ENCODE data around the gene IL5. TPM values are rescaled to one million over a fixed set of nuclear protein-coding genes. Genes with fewer than 3 reads are reported as not detected.
"Not testable (repeated sequence)": the region's sequence is repeated elsewhere in the genome, so short reads cannot be mapped to it uniquely, and the experiment has no call there.

The IL5 gene
- total and polyA plus RNA-seq, 2 of the 13 experiments (the other 11 are each of a cell fraction or from before 2014, with no cell fraction given), result not detected

DNA sequence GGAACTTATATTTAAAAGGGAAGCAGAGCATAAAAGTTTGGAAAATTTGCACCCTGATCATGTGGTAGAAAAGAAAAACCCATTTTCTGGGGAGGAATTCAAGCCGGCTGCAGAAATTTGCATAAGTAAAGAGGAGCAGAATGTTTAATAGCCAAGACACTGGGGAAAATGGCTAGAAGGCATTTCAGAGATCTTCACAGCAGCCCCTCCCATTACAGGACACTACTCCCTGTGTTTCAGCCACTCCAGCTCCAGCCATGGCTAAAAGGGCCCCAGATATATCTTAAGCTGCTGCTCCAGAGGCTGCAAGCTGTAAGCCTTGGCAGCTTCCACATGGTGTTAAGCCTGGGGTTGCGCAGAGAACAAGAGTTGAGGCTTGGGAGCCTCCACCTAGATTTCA, 21.2 kb upstream of the IL5 start:
- H2AFZ ChIP-seq (ENCODE audit: low read length); in situ Hi-C loops (cut with HindIII; ENCODE audit: extremely low pct_ligation_motif_present, low pct_unique_long_range_greater_than_20kb); H3K9me3 ChIP-seq (ENCODE audit: low read length); H3K4me2 ChIP-seq (ENCODE audit: low read depth, low read length); ATAC-seq; FAIRE-seq; BruUV-seq (replicated peaks); POLR2A ChIA-PET; intact Hi-C loops (cut with micrococcal nuclease; ENCODE audit: unreplicated experiment); H3K4me3 ChIP-seq (replicated peaks in 1 of 3; ENCODE audit: insufficient read depth in 1 of 3, low read depth in 2 of 3, low read length in 3 of 3); CTCF ChIA-PET (ENCODE audit: low intra/inter-chr PET ratio, low total read pairs); H3K27me3 ChIP-seq (ENCODE audit: control insufficient read depth in 1 of 2, insufficient read depth in 2 of 2, low read length in 2 of 2); DNase-seq (ENCODE audit: low spot score); H3K9ac ChIP-seq (ENCODE audit: insufficient read depth, low read depth, low read length); H4K20me1 ChIP-seq (ENCODE audit: insufficient read depth, low read length); H3K27ac ChIP-seq (ENCODE audit: extremely low read length, insufficient read depth, low read length): not testable (repeated sequence)
- H3K36me3 ChIP-seq (replicated peaks in 1 of 2; ENCODE audit: control insufficient read depth in 1 of 2, insufficient read depth in 2 of 2, low read length in 2 of 2), result peaks cover 10 to 62% of the 10 kb centered on the region in 2 experiments
- peaks cover 33% of the 10 kb centered on the region for H3K79me2 ChIP-seq (ENCODE audit: insufficient read depth, low read length)
- H3K4me1 ChIP-seq (ENCODE audit: insufficient read depth, low read length), result peaks cover 19% of the 10 kb centered on the region
- 100% methylated on average over 2 of the region's 2 CpGs for WGBS (ENCODE audit: low lambda C conversion rate)

DNA sequence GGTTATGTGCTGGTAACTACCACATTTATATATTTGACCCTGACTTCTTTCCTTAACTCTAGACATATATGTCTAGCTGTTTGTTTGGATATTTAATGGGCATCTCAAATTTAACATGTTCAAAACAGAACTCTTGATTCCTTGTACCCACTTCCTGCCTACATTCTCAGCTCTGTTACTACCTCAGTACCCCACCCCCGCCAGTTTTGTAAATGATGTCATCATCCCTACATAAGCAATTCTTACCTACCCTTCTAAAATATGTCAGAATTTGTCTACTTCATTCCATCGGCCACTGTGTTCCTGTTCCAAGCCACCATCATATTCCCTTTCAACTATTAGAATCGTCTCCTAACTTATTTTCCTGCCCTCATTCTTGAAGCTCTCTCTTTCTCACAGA, 18.3 kb upstream of the IL5 start:
- no peak overlapping the region for H2AFZ ChIP-seq (ENCODE audit: low read length)
- H3K4me3 ChIP-seq (replicated peaks in 1 of 3; ENCODE audit: insufficient read depth in 1 of 3, low read depth in 2 of 3, low read length in 3 of 3), result no peak overlapping the region
- POLR2A ChIA-PET, result no interaction called here
- H3K4me2 ChIP-seq (ENCODE audit: low read depth, low read length), result no peak overlapping the region
- H3K9ac ChIP-seq (ENCODE audit: insufficient read depth, low read depth, low read length), result no peak overlapping the region
- no peaks in the 10 kb centered on the region; a peak in 1 of 5 replicates for H3K27me3 ChIP-seq (ENCODE audit: control insufficient read depth in 1 of 2, insufficient read depth in 2 of 2, low read length in 2 of 2)
- FAIRE-seq (no peak), DNase-seq (ENCODE audit: low spot score) (no peak), ATAC-seq (no peak)
- WGBS (ENCODE audit: low lambda C conversion rate), result 97% methylated on average over 3 of the region's 3 CpGs
- H3K9me3 ChIP-seq (ENCODE audit: low read length), result no peaks in the 10 kb centered on the region; the same call in 1 of the 2 replicates
- no TSS peak for BruUV-seq (replicated peaks)
- no peak overlapping the region for H3K27ac ChIP-seq (ENCODE audit: extremely low read length, insufficient read depth, low read length)
- H4K20me1 ChIP-seq (ENCODE audit: insufficient read depth, low read length), result no peaks in the 10 kb centered on the region
- H3K79me2 ChIP-seq (ENCODE audit: insufficient read depth, low read length), result peaks cover 44% of the 10 kb centered on the region
- CTCF ChIA-PET (ENCODE audit: low intra/inter-chr PET ratio, low total read pairs), result no interaction called here
- H3K36me3 ChIP-seq (replicated peaks in 1 of 2; ENCODE audit: control insufficient read depth in 1 of 2, insufficient read depth in 2 of 2, low read length in 2 of 2), result peaks cover 9 to 47% of the 10 kb centered on the region in 2 experiments
- TF ChIP-seq ZFAT (CRISPR knock-in tag; conservative IDR thresholded peaks at IDR 0.05), result no peak
- TF ChIP-seq NFIB (CRISPR knock-in tag; IDR thresholded peaks at IDR 0.05; ENCODE audit: borderline replicate concordance), result no peak
- TF ChIP-seq MBNL3 (CRISPR knock-in tag; conservative IDR thresholded peaks at IDR 0.05), result no peak
- TF ChIP-seq, protein P1, sequence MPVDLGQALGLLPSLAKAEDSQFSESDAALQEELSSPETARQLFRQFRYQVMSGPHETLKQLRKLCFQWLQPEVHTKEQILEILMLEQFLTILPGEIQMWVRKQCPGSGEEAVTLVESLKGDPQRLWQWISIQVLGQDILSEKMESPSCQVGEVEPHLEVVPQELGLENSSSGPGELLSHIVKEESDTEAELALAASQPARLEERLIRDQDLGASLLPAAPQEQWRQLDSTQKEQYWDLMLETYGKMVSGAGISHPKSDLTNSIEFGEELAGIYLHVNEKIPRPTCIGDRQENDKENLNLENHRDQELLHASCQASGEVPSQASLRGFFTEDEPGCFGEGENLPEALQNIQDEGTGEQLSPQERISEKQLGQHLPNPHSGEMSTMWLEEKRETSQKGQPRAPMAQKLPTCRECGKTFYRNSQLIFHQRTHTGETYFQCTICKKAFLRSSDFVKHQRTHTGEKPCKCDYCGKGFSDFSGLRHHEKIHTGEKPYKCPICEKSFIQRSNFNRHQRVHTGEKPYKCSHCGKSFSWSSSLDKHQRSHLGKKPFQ (CRISPR knock-in tag; IDR thresholded peaks at IDR 0.05; ENCODE audit: insufficient replicate concordance), result no peak
- TF ChIP-seq ATF7 (IDR thresholded peaks at IDR 0.05), result peak; percentile 90
- TF ChIP-seq ATF7 (CRISPR knock-in tag; IDR thresholded peaks at IDR 0.05), result no peak
- TF ChIP-seq NR1H2 (CRISPR knock-in tag; IDR thresholded peaks at IDR 0.05; ENCODE audit: borderline replicate concordance, low read depth), result no peak
- intact Hi-C loops (cut with micrococcal nuclease; ENCODE audit: unreplicated experiment) (no loop called here), in situ Hi-C loops (cut with HindIII; ENCODE audit: extremely low pct_ligation_motif_present, low pct_unique_long_range_greater_than_20kb) (no loop called here)
- peaks cover 25% of the 10 kb centered on the region for H3K4me1 ChIP-seq (ENCODE audit: insufficient read depth, low read length)

Data from HepG2 (cell line).